Glutamatergic neuron (in vitro differentiated cells): ENCODE measurements around the gene ZNF407. TPM values are rescaled to one million over a fixed set of nuclear protein-coding genes. Genes with fewer than 3 reads are reported as not detected.

Experiments
- DNase-seq: peaks from one replicate; pipeline ENCODE4 v3.0.0; 2022
- H3K27ac Mint-ChIP-seq: one replicate; pipeline ENCODE4 v1.8.0; 2020; ENCODE audit warnings: mild to moderate bottlenecking, mixed read lengths, inconsistent platforms; ENCODE audit not compliant: unreplicated experiment
- H3K27me3 Mint-ChIP-seq: one replicate; pipeline ENCODE4 v1.8.0; 2020; ENCODE audit warnings: mild to moderate bottlenecking, moderate library complexity, mixed read lengths, inconsistent platforms; ENCODE audit not compliant: unreplicated experiment
- H3K36me3 Mint-ChIP-seq: one replicate; pipeline ENCODE4 v1.8.0; 2020; ENCODE audit warnings: mild to moderate bottlenecking, mixed read lengths, inconsistent platforms; ENCODE audit not compliant: unreplicated experiment
- H3K4me1 Mint-ChIP-seq: one replicate; pipeline ENCODE4 v1.8.0; 2020; ENCODE audit warnings: mild to moderate bottlenecking, low read depth, mixed read lengths, inconsistent platforms; ENCODE audit not compliant: unreplicated experiment
- H3K4me3 Mint-ChIP-seq: one replicate; pipeline ENCODE4 v1.8.0; 2020; ENCODE audit warnings: mild to moderate bottlenecking, mixed read lengths, inconsistent platforms; ENCODE audit not compliant: unreplicated experiment
- H3K9me3 Mint-ChIP-seq: one replicate; pipeline ENCODE4 v1.8.0; 2020; ENCODE audit warnings: mild to moderate bottlenecking, moderate library complexity, mixed read lengths, inconsistent platforms; ENCODE audit not compliant: unreplicated experiment
- long read RNA-seq: library from polyadenylated mRNA; unstranded; transcript quantifications from one replicate; pipeline ENCODE4 v2.0.0, GENCODE V29; 2020; ENCODE audit not compliant: unreplicated experiment
- total RNA-seq: library from RNA; stranded (reverse); fragmentation: NEBNext Ultra II Directional; extraction: Animal tissue kit (Norgen Biotek cat#: 25700); gene quantifications from one replicate; pipeline ENCODE4 v1.2.1, GENCODE V29; 2021; ENCODE audit not compliant: unreplicated experiment
- TF ChIP-seq, protein P1 (sequence below): fragments of 200-600 bp; sonication (generic); IDR thresholded peaks from one replicate; pipeline ENCODE4 v1.5.0; 2021; ENCODE audit not compliant: partially characterized antibody, unreplicated experiment

The ZNF407 gene, protein sequence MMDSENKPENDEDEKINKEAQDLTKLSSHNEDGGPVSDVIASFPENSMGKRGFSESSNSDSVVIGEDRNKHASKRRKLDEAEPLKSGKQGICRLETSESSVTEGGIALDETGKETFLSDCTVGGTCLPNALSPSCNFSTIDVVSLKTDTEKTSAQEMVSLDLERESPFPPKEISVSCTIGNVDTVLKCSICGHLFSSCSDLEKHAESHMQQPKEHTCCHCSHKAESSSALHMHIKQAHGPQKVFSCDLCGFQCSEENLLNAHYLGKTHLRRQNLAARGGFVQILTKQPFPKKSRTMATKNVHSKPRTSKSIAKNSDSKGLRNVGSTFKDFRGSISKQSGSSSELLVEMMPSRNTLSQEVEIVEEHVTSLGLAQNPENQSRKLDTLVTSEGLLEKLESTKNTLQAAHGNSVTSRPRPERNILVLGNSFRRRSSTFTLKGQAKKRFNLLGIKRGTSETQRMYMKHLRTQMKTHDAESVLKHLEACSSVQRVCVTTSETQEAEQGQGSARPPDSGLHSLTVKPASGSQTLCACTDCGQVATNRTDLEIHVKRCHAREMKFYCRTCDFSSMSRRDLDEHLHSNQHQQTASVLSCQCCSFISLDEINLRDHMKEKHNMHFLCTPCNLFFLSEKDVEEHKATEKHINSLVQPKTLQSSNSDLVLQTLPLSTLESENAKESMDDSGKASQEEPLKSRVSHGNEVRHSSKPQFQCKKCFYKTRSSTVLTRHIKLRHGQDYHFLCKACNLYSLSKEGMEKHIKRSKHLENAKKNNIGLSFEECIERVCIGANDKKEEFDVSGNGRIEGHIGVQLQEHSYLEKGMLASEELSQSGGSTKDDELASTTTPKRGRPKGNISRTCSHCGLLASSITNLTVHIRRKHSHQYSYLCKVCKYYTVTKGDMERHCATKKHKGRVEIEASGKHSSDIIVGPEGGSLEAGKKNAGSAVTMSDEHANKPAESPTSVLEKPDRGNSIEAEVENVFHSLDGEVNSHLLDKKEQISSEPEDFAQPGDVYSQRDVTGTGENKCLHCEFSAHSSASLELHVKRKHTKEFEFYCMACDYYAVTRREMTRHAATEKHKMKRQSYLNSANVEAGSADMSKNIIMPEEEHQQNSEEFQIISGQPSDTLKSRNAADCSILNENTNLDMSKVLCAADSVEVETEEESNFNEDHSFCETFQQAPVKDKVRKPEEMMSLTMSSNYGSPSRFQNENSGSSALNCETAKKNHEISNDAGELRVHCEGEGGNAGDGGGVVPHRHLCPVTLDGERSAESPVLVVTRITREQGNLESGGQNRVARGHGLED (N-terminal part only)
- 15.8 TPM for total RNA-seq
- long read RNA-seq, result 0 reads

DNA sequence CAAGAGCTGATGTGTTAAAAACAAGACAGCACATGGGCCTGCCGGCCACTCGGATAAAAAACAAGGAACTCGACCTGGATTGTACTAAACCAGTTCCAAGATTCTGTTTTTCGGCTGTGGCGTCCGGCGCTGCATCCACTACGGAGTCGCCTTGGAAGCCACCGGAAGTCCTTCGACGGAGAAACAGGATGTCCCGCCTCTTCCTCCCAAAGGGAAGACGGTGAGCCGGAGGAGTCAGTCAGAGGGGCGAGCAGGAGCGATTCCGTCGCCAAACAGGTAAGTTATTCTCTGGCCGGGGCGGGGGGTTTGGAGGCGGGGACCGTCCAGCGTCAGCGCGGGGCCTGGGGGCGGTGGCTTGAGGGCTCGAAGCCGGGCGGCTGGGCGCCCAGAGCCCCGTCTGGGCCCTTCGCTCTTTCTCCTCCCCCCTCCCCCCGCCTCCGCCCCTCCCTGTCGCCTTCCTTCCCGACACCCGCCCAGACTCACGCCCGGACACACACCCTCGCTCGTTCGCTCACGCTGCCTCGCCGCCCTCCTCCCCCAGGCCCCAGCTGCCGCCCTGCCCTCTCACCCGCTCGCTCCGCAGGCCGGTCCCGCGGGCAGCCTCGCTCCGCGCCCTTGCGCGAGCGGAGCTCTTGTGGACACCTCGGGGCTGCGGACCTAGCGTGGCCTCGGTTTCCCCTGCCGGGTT, at the start of gene ZNF407:
Gene ZNF407, plus strand, starts transcription at position 209 of the 688 bp plus-strand sequence. CDS start 33,150 bp downstream, outside the sequence.
- Mint-ChIP-seq H3K4me3 (peak within 1 kb of the TSS; percentile 93), H3K36me3 (no peaks in the 10 kb centered on the region), H3K9me3 (peaks cover 11% of the 10 kb centered on the region), H3K27me3 (peaks cover 9% of the 10 kb centered on the region), H3K27ac (peak within 1 kb of the TSS; percentile 98), H3K4me1 (peaks cover 8% of the 10 kb centered on the region)
- DNase-seq, result peak; percentile 87
- TF ChIP-seq, protein P1, sequence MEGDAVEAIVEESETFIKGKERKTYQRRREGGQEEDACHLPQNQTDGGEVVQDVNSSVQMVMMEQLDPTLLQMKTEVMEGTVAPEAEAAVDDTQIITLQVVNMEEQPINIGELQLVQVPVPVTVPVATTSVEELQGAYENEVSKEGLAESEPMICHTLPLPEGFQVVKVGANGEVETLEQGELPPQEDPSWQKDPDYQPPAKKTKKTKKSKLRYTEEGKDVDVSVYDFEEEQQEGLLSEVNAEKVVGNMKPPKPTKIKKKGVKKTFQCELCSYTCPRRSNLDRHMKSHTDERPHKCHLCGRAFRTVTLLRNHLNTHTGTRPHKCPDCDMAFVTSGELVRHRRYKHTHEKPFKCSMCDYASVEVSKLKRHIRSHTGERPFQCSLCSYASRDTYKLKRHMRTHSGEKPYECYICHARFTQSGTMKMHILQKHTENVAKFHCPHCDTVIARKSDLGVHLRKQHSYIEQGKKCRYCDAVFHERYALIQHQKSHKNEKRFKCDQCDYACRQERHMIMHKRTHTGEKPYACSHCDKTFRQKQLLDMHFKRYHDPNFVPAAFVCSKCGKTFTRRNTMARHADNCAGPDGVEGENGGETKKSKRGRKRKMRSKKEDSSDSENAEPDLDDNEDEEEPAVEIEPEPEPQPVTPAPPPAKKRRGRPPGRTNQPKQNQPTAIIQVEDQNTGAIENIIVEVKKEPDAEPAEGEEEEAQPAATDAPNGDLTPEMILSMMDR, result no peak

DNA sequence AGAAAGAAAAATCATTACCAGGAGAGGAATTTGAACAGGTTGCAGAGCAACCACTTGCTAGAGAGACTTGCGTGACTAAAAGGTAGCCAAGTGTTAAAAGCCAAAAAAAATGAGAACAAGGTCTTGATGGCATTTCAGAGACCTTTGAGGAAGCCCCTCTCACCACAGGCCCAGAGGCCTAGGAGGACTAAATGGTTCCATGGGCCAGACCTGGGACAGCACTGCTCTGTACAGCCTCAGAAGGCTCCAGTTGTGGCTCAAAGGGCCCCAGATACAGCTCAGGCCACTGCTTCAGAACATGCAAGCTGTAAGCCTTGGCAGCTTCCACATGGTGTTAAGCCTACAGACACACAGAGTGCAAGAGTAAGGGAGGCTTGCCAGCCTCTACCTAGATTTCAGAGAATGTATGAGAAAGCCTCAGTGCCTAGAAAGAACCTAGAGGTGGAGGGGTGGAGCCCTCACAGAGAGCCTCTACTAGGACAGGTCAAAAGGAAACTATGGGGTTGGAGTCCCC, 48.0 kb upstream of the ZNF407 start:
- Mint-ChIP-seq H3K4me1 (no peaks in the 10 kb centered on the region), H3K4me3 (no peak overlapping the region), H3K27ac (no peak overlapping the region), H3K36me3 (peaks cover 5% of the 10 kb centered on the region), H3K27me3 (peaks cover 2% of the 10 kb centered on the region), H3K9me3 (peaks cover 10% of the 10 kb centered on the region)
- TF ChIP-seq, protein P1, result no peak
- DNase-seq, result no peak

DNA sequence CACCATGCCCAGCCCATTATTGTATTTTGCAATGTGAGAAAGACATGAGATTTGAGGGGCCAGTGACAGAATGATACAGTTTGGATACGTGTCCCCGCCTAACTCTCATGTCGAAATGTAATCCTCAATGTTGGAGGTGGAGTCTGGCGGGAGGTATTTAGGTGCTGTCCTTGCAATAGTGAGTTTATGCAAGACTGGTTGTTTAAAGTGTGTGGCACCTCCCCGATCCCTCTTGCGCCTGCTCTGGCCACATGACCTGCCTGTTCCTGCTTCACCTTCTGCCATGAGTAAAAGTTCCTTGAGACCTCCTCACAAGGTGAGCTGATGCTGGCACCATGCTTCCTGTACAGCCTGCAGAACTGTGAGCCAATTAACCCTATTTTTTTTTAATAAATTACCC, 46.8 kb upstream of the ZNF407 start:
- H3K4me1 Mint-ChIP-seq, result no peaks in the 10 kb centered on the region
- H3K27me3 Mint-ChIP-seq, result peaks cover 2% of the 10 kb centered on the region
- peaks cover 5% of the 10 kb centered on the region for H3K36me3 Mint-ChIP-seq
- TF ChIP-seq, protein P1, result no peak
- H3K27ac Mint-ChIP-seq, result no peak overlapping the region
- no peak for DNase-seq
- no peak overlapping the region for H3K4me3 Mint-ChIP-seq
- H3K9me3 Mint-ChIP-seq, result peaks cover 10% of the 10 kb centered on the region

DNA sequence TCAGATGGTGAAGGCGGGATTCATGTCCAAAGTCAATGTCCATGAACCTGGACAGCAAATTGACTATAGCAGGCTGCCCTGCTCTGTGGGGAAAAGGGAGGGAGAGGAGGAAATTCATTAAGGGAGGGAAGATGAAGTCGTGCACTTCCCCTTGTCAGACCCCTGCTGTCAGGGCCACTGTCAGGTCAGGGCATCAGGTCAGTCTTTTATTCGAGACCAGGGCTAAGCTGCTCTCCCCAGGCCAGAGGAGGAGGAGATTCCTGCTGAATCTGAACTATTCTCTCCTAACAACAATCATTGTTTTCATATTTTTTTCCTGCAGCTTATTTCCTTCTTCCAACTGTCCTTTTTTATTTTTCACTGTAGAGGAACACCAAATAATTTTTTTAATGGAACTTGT, 46.2 kb upstream of the ZNF407 start:
- peaks cover 2% of the 10 kb centered on the region for H3K27me3 Mint-ChIP-seq
- H3K27ac Mint-ChIP-seq, result no peak overlapping the region
- H3K36me3 Mint-ChIP-seq, result peaks cover 5% of the 10 kb centered on the region
- H3K4me3 Mint-ChIP-seq, result no peak overlapping the region
- peaks cover 10% of the 10 kb centered on the region for H3K9me3 Mint-ChIP-seq
- DNase-seq, result no peak
- no peaks in the 10 kb centered on the region for H3K4me1 Mint-ChIP-seq
- TF ChIP-seq, protein P1, result no peak
